ENCODE data around the gene GNG3.
"Not testable (repeated sequence)": the region's sequence is repeated elsewhere in the genome, so short reads cannot be mapped to it uniquely, and the experiment has no call there.

DNA sequence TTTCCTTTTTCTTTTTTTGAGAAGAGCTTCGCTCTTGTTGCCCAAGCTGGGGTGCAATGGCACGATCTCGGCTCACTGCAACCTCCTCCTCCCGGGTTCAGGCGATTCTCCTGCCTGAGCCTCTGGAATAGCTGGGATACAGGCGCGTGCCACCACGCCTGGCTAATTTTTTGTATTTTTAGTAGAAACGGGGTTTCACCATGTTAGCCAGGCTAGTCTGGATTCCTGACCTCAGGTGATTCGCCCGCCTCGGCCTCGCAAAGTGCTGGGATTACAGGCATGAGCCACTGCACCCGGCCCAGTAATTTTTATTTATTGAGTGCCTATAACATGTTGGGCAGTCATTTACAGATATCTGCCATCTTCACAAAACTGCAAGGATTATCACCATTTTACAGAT is 22.6 kb downstream of the GNG3 start:
- TF ChIP-seq CTCF, POLR2AphosphoS5 (IDR thresholded peaks at IDR 0.05): not testable (repeated sequence)
